GM23338 (cell line): ENCODE measurements around the gene RASGRP3. TPM values are rescaled to one million over a fixed set of nuclear protein-coding genes. Genes with fewer than 3 reads are reported as not detected.

Experiments used
- ATAC-seq: fragments of 200-7000 bp; cut with Tn5 transposase; 3 replicates; pipeline ENCODE4 v1.9.1; 2020
- DNase-seq: peaks from one replicate; pipeline ENCODE4 v3.0.0-alpha.2; 2015; ENCODE audit warnings: low spot score
- H2AFZ ChIP-seq: fragments of 200-600 bp; sonication (generic); 2 replicates; pipeline ENCODE4 v1.8.0; 2016; ENCODE audit warnings: antibody characterized with exemption, mild to moderate bottlenecking, moderate library complexity
- H3F3A ChIP-seq: fragments of 200-600 bp; sonication (generic); replicated peaks from 2 replicates; pipeline ENCODE4 v1.8.0; 2017; ENCODE audit warnings: antibody characterized with exemption, mixed run types, low read depth
- H3K27ac ChIP-seq: fragments of 200-600 bp; sonication (generic); 2 replicates; pipeline ENCODE4 v1.6.1; 2016; ENCODE audit warnings: low read depth
- H3K27me3 ChIP-seq: fragments of 200-600 bp; sonication (generic); 2 replicates; pipeline ENCODE4 v1.8.0; 2016; ENCODE audit warnings: mild to moderate bottlenecking, mixed run types, moderate library complexity; ENCODE audit not compliant: insufficient read depth
- H3K36me3 ChIP-seq: fragments of 200-600 bp; sonication (generic); 2 replicates; pipeline ENCODE4 v1.8.0; 2016; ENCODE audit warnings: mild to moderate bottlenecking; ENCODE audit not compliant: insufficient read depth
- H3K4me1 ChIP-seq: fragments of 200-600 bp; sonication (generic); 2 replicates; pipeline ENCODE4 v1.8.0; 2016; ENCODE audit warnings: mild to moderate bottlenecking, moderate library complexity; ENCODE audit not compliant: insufficient read depth
- H3K4me2 ChIP-seq: fragments of 200-600 bp; sonication (generic); 2 replicates; pipeline ENCODE4 v1.7.1; 2017; ENCODE audit warnings: mixed run types
- H3K4me3 ChIP-seq: fragments of 200-600 bp; sonication (generic); 2 replicates; pipeline ENCODE4 v1.6.1; 2016; ENCODE audit warnings: mixed run types
- H3K79me2 ChIP-seq: fragments of 200-600 bp; sonication (generic); replicated peaks from 2 replicates; pipeline ENCODE4 v1.8.0; 2017; ENCODE audit warnings: mild to moderate bottlenecking; ENCODE audit not compliant: insufficient read depth
- H3K9me2 ChIP-seq: fragments of 200-600 bp; sonication (generic); 2 replicates; pipeline ENCODE4 v1.8.0; 2017; ENCODE audit not compliant: insufficient read depth
- H4K20me1 ChIP-seq: fragments of 200-600 bp; sonication (generic); replicated peaks from 2 replicates; pipeline ENCODE4 v1.8.0; 2017; ENCODE audit warnings: mild to moderate bottlenecking; ENCODE audit not compliant: insufficient read depth
- H3K27ac Mint-ChIP-seq: 2 replicates; pipeline ENCODE4 v1.8.0; 2020; ENCODE audit warnings: inconsistent platforms, mild to moderate bottlenecking, moderate library complexity, mixed read lengths
- H3K27me3 Mint-ChIP-seq: 3 replicates; pipeline ENCODE4 v1.8.0; 2022; ENCODE audit warnings: low read depth, mild to moderate bottlenecking, moderate library complexity, mixed read lengths, inconsistent platforms; ENCODE audit not compliant: insufficient read depth, poor library complexity
- H3K36me3 Mint-ChIP-seq: 3 replicates; pipeline ENCODE4 v1.8.0; 2021; ENCODE audit warnings: low read depth, mild to moderate bottlenecking, inconsistent platforms, moderate library complexity, mixed read lengths
- H3K4me1 Mint-ChIP-seq: 3 replicates; pipeline ENCODE4 v1.8.0; 2020; ENCODE audit warnings: mild to moderate bottlenecking, inconsistent platforms, mixed read lengths
- H3K4me3 Mint-ChIP-seq: 3 replicates; pipeline ENCODE4 v1.8.0; 2021; ENCODE audit warnings: moderate library complexity, mild to moderate bottlenecking, inconsistent platforms, mixed read lengths
- H3K9me3 Mint-ChIP-seq: 3 replicates; pipeline ENCODE4 v1.8.0; 2020; ENCODE audit warnings: moderate library complexity, mild to moderate bottlenecking, inconsistent platforms, mixed read lengths
- CREB1 ChIP-seq: fragments of 250-450 bp; sonication (Bioruptor Pico); IDR thresholded peaks from 2 replicates; pipeline ENCODE4 v1.5.0; 2020; ENCODE audit warnings: low read depth, mild to moderate bottlenecking, moderate library complexity
- EZH2 ChIP-seq: fragments of 200-600 bp; sonication (generic); IDR thresholded peaks from one replicate; pipeline ENCODE4 v1.8.0; 2017; ENCODE audit warnings: antibody characterized with exemption, mild to moderate bottlenecking, low read depth; ENCODE audit not compliant: unreplicated experiment
- EZH2phosphoT487 ChIP-seq: fragments of 200-600 bp; sonication (generic); IDR thresholded peaks from one replicate; pipeline ENCODE4 v1.8.1; 2018; ENCODE audit warnings: antibody characterized with exemption; ENCODE audit not compliant: unreplicated experiment
- JUNB ChIP-seq: IDR thresholded peaks from one replicate; pipeline ENCODE4 v1.6.1; 2016; ENCODE audit warnings: antibody characterized with exemption; ENCODE audit not compliant: unreplicated experiment
- ZNF114 ChIP-seq: fragments of 250-450 bp; sonication (Bioruptor Pico); IDR thresholded peaks from 2 replicates; pipeline ENCODE4 v1.5.0; 2020; ENCODE audit warnings: mild to moderate bottlenecking, moderate library complexity
- polyA plus RNA-seq: library from polyadenylated mRNA; unstranded; fragments of >200 nt; fragmentation: Nextera tagmentation; extraction: Ambion mirVana; gene quantifications from 2 replicates; pipeline ENCODE4 v1.2.1, GENCODE V29; 2016
- total RNA-seq: library from RNA; depleted of rRNA; stranded (reverse); fragments of >200 nt; shearing (Covaris generic); gene quantifications from 2 replicates; pipeline ENCODE4 v1.2.3, GENCODE V29; 2014
- TF ChIP-seq, protein P1 (sequence below): IDR thresholded peaks from one replicate; pipeline ENCODE4 v1.6.1; 2018; ENCODE audit warnings: antibody characterized with exemption; ENCODE audit not compliant: unreplicated experiment
- TF ChIP-seq, protein P2 (sequence below), 2 experiments: fragments of 200-600 bp in 1 of 2; sonication (generic) in 1 of 2; conservative IDR thresholded peaks; 2 replicates each; pipeline versions ENCODE4 v1.5.1 to v1.6.1; 2016 to 2017; ENCODE audit warnings: antibody characterized with exemption in 2 of 2, low read depth in 2 of 2, mild to moderate bottlenecking in 2 of 2, moderate library complexity in 1 of 2

RASGRP3 gene
- total and polyA plus RNA-seq, 2 experiments from 2014 or later = 0.19 to 0.69 TPM

DNA sequence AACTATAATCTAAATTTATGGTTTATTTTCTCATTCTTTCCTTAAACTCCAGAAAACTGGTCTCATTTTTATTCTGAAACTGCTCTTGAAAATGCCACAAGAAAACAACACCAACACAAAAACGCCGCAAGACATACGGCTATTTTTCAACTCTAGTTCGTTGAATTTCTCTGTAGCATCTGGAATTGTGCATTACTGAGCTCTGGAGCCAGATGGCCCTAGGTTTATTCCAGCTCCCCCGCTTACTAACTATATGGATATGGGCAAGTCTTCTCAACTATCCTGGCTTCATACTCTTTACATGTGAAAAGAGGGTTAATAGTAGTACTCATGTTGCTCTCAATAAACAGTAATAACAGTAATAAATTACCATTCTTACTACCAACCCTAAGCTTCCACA is 102.8 kb downstream of the RASGRP3 start (continued):
- TF ChIP-seq, protein P1, sequence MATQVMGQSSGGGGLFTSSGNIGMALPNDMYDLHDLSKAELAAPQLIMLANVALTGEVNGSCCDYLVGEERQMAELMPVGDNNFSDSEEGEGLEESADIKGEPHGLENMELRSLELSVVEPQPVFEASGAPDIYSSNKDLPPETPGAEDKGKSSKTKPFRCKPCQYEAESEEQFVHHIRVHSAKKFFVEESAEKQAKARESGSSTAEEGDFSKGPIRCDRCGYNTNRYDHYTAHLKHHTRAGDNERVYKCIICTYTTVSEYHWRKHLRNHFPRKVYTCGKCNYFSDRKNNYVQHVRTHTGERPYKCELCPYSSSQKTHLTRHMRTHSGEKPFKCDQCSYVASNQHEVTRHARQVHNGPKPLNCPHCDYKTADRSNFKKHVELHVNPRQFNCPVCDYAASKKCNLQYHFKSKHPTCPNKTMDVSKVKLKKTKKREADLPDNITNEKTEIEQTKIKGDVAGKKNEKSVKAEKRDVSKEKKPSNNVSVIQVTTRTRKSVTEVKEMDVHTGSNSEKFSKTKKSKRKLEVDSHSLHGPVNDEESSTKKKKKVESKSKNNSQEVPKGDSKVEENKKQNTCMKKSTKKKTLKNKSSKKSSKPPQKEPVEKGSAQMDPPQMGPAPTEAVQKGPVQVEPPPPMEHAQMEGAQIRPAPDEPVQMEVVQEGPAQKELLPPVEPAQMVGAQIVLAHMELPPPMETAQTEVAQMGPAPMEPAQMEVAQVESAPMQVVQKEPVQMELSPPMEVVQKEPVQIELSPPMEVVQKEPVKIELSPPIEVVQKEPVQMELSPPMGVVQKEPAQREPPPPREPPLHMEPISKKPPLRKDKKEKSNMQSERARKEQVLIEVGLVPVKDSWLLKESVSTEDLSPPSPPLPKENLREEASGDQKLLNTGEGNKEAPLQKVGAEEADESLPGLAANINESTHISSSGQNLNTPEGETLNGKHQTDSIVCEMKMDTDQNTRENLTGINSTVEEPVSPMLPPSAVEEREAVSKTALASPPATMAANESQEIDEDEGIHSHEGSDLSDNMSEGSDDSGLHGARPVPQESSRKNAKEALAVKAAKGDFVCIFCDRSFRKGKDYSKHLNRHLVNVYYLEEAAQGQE = no peak
- TF ChIP-seq, protein P2, sequence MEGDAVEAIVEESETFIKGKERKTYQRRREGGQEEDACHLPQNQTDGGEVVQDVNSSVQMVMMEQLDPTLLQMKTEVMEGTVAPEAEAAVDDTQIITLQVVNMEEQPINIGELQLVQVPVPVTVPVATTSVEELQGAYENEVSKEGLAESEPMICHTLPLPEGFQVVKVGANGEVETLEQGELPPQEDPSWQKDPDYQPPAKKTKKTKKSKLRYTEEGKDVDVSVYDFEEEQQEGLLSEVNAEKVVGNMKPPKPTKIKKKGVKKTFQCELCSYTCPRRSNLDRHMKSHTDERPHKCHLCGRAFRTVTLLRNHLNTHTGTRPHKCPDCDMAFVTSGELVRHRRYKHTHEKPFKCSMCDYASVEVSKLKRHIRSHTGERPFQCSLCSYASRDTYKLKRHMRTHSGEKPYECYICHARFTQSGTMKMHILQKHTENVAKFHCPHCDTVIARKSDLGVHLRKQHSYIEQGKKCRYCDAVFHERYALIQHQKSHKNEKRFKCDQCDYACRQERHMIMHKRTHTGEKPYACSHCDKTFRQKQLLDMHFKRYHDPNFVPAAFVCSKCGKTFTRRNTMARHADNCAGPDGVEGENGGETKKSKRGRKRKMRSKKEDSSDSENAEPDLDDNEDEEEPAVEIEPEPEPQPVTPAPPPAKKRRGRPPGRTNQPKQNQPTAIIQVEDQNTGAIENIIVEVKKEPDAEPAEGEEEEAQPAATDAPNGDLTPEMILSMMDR (conservative IDR thresholded peaks at IDR 0.05; ENCODE audit: low read depth in 2 of 2) = no peak

DNA sequence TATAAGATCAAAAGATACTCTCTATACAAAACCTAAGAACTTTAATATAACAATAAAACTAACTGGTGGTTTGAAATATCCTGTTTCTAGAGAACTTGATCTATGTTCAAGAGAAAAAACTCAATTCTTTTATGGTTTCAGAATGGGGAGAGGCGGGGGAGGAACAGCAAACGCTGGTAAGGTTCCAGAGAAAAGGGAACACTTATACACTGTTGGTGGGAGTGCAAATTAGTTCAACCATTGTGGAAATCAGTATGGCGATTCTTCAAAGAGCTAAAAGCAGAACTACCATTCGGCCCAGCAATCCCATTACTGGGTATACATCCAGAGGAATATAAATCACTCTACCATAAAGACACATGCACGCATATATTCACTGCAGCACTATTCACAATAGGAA is 105.4 kb downstream of the RASGRP3 start:
- no peaks in the 10 kb centered on the region for H3K27me3 ChIP-seq
- H3K79me2 ChIP-seq = peaks cover 11% of the 10 kb centered on the region
- DNase-seq (no peak), ATAC-seq (no peak)
- Mint-ChIP-seq H3K9me3 (no peaks in the 10 kb centered on the region; the same call in 2 of the 3 replicates), H3K4me1 (peaks cover 55% of the 10 kb centered on the region), H3K27me3 (peaks cover 10% of the 10 kb centered on the region), H3K36me3 (peaks cover 39% of the 10 kb centered on the region), H3K27ac (peak overlapping the region; percentile 91), H3K4me3 (no peak overlapping the region)
- peaks cover 19% of the 10 kb centered on the region; the same call in 1 of the 2 replicates for H3K36me3 ChIP-seq
- H3K4me1 ChIP-seq = peaks cover 49% of the 10 kb centered on the region
- H3K4me2 ChIP-seq = no peak overlapping the region
- no peak overlapping the region for H2AFZ ChIP-seq
- H3K9me2 ChIP-seq = 0 out of 2 replicates have a peak, but pooled peaks cover 3% of the 10 kb centered on the region
- no peak overlapping the region for H3K4me3 ChIP-seq
- H4K20me1 ChIP-seq = no peaks in the 10 kb centered on the region
- H3K27ac ChIP-seq = no peak overlapping the region
- TF ChIP-seq EZH2phosphoT487 = no peak
- TF ChIP-seq CREB1 (CRISPR knock-in tag) = no peak
- no peak for TF ChIP-seq JUNB
- no peak for TF ChIP-seq ZNF114 (CRISPR knock-in tag)
- TF ChIP-seq, protein P1 = no peak
- TF ChIP-seq, protein P2 (conservative IDR thresholded peaks at IDR 0.05; ENCODE audit: low read depth in 2 of 2) = no peak
- no peak for TF ChIP-seq EZH2
- no peaks in the 10 kb centered on the region for H3F3A ChIP-seq
